ENCODE results near the gene COL27A1.

The COL27A1 gene

DNA sequence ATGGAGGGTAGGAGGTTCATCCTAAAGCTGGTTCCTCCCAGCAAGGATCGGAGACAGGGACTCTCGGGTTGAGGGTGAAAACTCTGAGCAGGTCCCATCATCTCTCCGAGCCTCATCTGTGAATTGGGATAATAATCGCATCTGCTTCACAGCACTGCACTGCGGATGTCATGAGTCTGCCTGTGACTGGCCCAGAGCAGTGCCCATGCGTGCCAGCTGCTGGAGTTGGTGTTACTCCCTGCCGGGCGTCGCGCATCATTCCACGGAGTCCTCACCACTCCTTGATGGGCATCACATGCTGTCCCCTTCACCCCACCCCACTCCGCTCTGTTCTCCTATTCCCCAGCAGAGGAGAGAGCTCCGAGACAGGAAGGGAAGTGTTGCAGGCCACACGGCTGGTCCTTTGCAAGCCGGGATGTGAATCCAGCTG is 132.4 kb downstream of the COL27A1 start:
- no peak for DNase-seq (ENCODE audit: low spot score)

DNA sequence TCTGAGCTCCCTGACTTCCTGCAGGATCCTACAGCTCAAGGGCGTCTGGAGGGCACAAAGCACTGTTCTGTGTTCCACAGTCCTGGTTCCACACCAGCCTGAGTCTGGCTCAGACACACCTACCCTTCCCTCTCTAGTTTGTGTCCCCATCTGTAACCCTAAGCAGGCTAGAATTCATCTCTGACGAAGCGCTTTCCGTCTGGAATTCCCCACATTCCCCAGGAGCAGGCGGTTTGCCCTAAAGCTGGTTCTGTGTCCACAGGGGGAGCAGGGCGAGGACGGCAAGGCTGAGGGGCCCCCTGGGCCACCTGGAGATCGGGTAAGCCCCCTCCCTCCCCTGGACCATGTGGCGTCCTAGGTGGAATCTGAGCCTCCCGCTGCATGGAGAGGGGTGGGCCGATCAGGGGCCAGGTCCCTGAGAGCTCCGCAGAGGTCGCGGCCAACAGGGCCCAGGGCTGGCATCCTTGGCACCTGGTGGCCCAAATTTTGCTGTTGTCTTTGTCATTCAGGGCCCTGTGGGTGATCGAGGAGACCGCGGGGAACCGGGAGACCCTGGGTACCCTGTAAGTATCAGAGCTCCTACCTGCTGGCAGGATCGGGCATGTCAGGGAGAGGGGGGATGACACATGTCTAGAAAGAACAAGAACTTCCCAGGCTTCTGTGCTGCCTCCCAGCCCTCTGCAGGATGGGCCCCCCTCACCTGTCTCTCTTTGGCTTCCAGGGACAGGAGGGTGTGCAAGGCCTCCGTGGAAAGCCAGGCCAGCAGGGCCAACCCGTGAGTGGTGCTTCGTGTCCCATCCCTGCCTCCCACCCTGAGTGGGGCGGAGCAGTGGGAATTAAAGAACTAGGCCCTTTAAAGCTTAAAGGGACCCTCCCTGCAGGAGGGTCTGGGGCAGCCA is 133.1 kb downstream of the COL27A1 start:
- DNase-seq (ENCODE audit: low spot score): no peak

DNA sequence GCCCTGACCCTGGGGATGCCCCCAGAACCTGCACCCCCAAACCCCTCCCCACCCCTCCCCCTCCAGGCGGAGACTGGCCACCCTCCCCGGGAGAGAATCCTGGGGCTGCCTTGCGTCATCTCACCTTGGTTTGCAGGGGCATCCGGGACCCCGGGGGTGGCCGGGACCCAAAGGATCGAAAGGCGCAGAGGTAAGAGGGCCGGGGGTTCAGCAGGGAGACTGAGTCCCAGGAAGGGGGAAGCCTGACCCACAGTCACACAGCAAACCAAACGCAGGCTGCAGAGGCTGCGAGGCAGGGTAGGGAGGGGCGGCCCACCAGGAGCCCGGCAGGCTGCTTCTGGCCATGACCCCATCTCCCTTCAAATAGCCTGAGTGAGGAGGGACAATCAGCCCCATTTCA is 133.8 kb downstream of the COL27A1 start:
- DNase-seq (ENCODE audit: low spot score): no peak

GRCh38 chr9:114289571-114290481 is 134.5 kb downstream of the COL27A1 start:
- DNase-seq (ENCODE audit: low spot score): no peak

GRCh38 chr9:114290561-114290986 is 135.2 kb downstream of the COL27A1 start:
- DNase-seq (ENCODE audit: low spot score): no peak

DNA sequence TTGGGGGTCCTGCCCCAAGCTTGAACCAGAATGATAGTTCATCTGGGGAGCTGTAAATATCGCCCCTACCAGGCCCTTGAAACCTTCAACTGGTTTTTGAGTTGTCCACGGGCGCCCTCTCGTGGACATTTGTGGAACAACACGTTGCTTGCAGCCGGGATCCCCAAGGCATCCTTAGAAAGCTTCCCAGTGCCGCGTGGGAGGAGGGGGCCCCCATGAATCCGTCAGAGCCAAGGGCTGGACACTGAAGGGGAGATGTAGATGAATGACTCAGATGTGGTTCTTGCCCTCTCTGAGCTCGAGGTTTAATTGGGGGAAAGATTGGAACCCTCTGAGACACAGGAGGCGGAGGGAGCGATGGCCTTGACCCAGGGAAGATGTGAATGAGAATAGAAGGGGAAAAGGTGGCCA is 135.7 kb downstream of the COL27A1 start:
- DNase-seq (ENCODE audit: low spot score): peak; percentile 53

DNA sequence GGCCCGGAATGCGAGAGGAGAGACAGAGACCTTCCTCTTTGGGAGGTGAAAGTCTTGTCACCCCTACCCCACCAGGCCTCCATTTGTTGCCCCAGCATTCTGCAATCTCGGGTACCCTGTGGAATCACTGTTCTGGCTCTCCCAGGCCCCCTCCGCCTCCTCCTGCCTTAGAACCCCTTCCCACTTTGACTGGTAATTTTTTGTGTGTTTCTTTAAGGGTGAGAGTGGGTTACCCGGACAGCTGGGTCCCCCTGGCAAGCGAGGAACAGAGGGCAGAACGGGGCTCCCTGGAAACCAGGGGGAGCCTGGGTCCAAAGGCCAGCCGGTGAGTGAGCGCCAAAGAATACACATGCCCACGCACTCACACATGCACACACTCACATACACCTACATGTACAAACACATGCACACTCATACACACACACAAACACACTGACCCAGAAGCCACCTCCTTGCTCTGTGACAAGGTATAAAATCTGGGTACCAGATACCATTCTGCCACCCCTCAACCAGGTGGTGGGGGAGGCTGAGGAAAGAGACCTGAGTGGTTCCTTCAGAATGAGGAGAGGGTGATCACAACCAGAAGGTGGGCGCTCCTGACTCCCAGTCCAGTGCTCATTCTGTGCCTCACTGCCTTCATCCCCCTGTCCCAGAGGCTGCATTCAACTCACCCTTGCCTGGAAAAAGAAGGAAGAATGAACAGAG is 136.7 kb downstream of the COL27A1 start:
- no peak for DNase-seq (ENCODE audit: low spot score)

GRCh38 chr9:114294664-114295063 is 139.3 kb downstream of the COL27A1 start:
- no peak for DNase-seq (ENCODE audit: low spot score)

GRCh38 chr9:114296338-114296737 is 141.0 kb downstream of the COL27A1 start:
- DNase-seq (ENCODE audit: low spot score): no peak

- DNase-seq (ENCODE audit: low spot score): no peak
Measured at GRCh38 chr9:114299286-114300152, 144.2 kb downstream of the COL27A1 start.

DNA sequence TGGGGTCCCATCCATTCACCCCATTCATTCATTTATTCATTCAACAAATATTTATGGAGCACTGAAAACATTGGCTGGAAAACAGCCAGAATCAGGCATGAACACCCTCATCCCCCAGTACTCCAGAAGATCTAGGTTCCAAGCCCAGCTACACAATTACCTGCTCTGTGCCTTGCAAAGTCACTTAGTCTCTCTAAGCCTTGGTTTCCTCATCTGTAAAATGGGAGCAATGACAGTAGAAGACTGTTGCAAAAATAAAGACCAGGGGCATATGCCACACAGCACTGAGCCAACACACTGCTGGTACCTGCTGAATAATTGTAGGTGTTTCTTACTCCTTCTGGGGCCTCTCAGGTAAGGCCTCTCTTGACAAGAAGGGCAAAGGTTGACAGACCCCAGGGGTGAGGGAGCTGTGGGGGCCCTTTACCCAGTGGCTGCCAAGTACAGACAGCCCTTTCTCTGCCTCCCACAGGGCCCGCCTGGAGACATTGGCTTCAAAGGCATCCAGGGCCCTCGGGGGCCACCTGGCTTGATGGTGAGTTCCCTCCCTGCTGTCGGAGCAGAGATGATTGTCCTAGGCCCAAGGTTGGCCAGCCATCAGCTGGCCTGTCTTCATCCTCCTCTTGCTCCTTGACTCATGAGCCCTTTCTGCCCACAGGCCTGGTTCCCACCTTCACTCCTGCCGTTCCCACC is 145.0 kb downstream of the COL27A1 start:
- no peak for DNase-seq (ENCODE audit: low spot score)

DNA sequence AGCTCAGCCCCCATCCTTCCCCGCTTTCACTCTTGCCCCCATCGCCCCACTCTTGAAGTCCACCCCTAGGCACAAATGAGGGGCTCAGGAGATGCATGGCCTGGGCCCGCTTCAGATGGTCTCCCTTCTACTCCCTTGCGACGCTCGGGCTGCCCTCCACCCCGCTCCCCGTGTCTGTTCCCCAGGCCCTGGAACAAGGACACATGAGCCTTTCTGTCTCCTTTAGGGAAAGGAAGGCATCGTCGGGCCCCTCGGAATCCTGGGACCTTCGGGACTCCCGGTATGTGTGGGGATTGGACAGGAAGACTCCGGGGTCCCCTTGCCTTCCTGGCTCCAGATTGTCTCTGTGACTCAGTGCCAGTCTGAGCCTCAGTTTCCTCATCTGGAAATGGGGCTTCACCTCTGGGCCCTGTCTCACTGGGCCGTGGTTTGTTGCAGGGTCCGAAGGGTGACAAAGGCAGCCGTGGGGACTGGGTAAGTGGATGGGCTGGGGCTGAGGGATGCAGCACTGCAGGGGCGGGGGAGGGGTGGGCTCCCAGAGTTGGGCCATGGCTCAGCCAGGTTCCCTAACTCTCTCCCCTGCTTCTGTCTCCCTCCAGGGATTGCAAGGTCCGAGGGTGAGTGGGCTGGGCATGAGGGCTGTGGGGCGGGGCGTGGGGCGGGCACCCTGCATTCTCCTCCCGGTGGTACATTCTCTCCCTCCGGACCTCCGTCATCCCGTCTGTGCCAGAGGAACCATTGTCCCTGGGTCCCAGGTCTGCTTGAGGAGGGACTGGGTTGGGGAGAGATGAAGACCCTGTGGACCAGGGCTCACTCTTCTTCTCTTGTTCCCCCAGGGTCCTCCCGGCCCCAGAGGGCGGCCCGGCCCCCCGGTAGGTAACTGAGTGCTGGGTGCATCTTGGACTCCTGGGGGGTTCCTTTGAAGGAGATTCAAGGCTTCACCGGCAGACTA is 145.8 kb downstream of the COL27A1 start:
- DNase-seq (ENCODE audit: low spot score): no peak

DNA sequence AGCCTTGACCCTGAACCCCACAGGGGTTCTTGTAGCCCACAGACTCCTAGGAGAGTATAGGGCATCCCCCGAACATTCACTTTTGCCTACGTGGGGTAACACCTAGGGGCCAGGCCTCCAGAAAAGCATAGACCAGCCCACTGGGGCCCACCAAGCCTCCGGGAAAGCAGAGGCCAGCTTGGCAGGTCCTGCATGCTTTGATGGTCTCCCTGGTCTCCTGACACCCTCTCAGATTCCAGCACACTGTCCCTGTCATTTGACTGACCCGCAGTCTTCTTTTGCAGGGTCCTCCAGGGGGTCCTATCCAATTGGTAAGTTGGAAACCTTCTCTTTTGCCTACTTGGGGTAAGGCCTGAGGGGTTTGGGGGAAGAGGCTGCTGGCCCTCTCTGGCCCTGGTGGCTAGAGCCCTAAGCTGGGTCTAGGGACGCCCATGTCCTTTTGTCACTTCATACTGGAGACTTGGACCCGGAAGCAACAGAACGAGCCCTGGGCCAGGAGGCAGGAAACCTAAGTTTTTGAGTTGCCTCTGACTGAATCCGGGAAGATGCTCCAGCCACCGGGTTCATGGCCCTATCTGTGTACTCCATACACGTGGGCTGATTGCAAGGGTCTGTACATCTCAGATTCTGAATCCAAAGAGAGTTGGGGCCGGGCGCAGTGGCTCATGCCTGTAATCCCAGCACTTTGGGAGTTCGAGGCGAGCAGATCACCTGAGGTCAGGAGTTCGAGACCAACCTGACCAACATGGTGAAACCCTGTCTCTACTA is 146.6 kb downstream of the COL27A1 start:
- no peak for DNase-seq (ENCODE audit: low spot score)

DNA sequence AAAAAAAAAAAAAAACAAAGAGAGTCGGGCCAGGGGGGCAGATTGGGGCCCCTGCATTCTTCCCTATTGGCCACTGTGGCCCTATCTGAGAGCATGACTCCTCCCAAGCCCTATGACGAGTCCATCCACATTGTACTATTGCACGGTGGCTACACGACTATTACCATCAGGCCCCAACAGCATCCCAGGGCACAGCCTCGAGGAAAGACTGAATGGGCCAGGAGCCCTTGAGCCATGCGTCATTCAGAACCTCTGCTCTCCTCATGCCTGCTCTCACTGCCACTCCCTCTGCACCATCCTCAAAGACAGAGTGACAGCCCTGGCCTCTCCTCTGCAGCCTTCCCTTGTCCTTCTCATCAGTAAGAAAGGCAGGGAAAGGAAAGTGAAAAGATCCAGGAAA is 147.4 kb downstream of the COL27A1 start:
- no peak for DNase-seq (ENCODE audit: low spot score)

DNA sequence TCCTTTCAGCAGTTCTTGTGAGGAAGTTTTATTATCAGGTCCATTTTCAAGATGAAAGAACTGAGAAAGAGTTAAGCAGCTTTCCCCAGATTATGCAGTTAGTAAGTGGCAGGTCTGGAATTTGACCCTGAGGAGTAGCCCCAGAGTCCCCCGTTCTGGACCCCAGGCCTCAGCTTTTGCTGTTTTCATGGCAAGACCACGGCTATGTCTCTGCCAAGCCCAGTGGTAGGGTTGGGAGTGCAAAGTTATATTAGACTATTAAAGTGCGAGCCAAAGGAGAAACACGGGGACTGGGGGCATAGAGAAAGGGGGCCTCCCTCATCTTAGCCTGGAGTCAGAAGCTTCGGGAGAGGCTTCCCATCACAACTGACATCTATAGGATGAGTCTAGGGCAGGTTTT is 148.2 kb downstream of the COL27A1 start:
- DNase-seq (ENCODE audit: low spot score): no peak

DNA sequence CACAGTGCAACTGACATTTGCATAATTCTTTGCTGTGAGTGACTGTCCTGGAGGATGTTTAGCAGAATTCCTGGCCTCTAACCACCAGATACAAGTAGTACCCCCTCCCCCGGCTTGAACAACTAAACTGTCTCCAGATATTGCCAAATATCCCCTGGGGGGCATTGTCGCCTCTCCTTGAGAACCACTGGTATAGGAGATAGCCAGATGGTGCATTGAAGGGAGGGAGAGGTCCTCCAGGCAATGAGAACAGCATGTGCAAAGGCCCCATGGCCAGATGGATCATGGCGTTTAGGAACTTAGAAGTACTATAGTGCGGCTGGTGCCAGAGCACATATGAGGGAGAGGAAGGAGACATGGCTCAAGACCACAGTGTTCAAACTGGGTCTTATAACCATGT is 148.6 kb downstream of the COL27A1 start:
- no peak for DNase-seq (ENCODE audit: low spot score)

DNA sequence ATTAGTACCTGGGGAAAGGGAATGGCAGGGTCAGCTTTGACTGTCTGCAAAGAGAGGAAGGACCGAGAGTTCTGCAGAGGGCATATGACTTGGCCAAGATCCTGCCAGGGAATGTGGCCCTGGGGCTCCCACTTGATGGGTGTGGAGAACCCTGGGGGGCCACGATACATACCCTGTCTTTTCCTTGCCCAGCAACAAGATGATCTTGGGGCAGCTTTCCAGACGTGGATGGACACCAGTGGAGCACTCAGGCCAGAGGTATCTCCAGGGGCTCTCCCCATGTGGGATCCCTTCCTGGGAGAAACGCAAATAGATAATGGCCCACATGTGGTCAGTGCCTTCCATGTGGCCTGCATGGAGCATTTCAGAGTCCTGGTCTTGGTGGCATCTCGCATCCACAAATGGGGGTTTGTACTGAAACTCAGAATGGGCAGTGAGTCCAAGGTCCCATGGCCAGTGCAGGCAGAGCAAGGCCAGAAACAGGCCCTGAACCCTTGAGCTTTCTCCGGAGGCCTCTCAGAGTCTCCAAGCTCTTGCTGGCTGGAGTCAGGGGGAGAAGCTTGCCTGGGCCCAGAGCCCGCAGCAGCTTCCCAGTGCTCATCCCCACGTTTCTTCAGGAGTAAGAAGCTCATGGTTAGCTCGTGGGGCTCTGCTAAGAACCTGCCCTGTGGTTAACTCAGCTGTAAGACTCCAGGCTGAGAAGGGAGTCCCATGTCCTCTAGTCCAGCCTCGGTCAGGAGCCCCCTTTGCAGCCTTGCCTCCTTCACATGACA is 149.3 kb downstream of the COL27A1 start:
- no peak for DNase-seq (ENCODE audit: low spot score)

GRCh38 chr9:114307899-114308267 is 152.5 kb downstream of the COL27A1 start:
- no peak for DNase-seq (ENCODE audit: low spot score)
